Amniotic epithelial cell (primary cell): Measurements from ENCODE around the gene KSR1.
A peak's percentile ranks its signal among the peaks of the same experiment; 100 is the strongest.

Experiments used
- DNase-seq: peaks from one replicate; pipeline ENCODE4 v3.0.0-alpha.2; 2010; ENCODE audit warnings: low read depth

Gene KSR1

DNA sequence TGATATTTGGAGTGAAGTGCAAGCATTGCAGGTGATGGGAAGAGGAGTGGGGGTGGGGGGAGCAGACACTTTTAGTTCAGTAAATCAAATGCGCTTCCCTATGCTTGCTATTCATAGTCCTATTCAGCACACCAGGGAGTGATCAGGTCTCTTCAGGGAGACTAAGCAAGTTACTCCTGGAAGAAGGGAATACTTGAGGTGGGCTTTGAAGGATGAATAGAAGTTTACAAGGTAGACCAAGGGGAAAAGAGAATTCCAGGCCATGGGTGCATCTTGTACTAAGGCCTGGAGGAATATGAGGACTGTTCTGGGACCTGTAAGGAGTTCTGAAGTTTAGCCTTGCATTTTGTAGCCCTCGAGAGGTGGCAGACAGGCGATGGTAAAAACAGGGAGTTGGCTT is 134.6 kb downstream of the KSR1 start:
- DNase-seq = no peak

DNA sequence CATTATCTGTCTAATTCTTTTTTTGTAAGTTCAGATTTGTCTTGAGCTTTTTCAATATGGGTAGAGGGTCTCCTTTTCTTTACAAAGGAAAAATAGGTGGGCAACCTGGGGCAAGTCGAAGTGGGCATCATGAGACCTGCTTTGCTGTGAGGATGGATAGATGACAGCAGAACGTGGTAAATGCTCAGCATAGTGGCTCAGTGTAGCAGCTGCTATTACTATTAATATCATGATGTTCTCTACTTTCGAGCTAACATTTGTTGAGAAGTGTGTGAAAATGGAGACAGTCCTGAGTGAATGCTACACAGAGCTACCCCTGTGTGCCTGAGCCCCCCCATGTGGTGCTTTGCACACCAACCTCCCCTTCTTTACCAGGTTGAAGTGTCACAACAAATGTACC is 135.7 kb downstream of the KSR1 start:
- no peak for DNase-seq

DNA sequence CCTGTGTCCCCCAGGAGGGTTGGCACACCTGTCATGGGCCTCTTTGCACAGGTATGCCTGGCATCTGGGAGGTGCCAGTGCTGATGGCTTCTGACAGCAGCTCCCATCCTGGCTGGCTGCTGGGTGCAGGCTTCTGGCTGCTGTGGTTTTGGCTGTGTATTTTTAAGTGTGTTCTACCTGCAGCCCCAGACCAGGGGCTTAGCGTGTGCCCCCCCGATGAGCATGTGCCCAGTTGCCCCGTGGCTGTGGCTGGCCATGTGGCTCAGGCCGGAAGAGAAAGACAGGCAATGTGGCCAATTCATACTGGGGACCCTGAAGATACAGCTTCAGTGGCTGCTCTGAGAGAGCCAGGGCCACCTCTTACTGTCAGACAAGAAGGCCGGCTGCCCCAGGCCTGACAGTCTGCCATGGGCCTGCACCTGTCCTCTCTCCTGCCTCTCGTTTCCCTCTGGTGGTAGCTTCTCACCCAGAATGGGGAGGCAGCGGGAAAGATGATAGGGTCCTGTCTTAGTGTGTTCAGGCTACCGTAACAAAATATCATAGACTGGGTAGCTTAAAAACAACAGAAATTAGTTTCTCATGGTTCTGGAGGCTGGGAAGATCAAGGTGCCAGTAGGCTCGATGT is 137.1 kb downstream of the KSR1 start:
- no peak for DNase-seq

DNA sequence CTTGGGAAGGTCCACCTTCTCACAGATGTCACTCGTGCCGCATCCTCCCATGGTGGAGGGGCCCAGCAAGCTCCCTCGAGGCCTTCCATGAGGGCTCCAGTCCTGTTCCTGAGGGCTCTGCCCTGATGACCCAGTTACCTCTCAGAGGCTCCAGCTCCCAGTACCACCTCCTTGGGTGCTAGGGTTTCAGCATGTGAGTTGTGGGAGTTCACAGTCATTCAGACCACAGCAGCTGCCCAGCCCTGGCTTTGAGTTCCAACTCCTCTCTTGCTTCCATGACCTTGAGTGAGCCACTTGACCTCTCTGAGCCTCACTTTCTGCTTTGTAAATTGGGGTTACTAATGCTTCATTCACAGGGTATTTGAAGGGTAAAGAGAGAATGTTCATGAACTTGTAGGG is 137.6 kb downstream of the KSR1 start:
- no peak for DNase-seq

DNA sequence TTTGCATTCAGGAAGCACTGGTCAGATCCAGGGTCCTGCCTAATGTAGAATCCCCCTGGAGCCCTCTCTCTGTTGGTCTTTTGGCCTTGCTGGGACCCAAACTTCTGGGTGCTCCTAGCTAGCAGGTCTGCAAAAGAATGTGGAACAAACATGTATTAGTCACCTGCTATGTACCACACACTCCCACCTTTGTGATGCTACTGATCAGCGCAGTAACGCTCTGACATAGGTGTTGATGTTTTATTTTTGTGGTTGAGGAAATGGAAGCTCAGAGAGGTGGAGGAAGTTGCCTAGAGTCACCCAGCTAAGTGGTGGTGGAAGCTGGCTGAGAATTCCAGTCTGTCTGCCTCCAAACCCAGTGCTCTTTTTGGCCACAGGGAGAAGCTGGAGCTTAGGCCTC is 139.0 kb downstream of the KSR1 start:
- no peak for DNase-seq

DNA sequence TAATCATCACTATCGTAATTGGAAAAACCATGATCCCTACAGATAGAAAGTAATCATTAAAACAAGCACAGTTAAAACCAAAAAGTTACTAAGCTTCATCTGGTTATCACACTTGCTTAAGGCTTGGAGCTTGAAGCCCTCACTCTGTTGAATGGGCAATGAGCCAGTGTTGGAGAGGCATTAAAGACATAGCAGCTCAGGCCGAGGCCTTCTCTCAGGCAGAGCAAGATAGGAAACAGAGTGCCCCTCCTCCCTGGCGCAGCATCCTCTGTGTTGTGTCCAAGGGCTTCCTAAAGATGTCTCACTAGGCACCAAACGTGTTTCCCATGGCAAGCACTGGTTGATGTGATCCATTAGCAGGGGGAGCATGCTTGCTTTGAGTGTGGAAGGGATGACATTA is 139.8 kb downstream of the KSR1 start:
- peak; percentile 63 for DNase-seq

DNA sequence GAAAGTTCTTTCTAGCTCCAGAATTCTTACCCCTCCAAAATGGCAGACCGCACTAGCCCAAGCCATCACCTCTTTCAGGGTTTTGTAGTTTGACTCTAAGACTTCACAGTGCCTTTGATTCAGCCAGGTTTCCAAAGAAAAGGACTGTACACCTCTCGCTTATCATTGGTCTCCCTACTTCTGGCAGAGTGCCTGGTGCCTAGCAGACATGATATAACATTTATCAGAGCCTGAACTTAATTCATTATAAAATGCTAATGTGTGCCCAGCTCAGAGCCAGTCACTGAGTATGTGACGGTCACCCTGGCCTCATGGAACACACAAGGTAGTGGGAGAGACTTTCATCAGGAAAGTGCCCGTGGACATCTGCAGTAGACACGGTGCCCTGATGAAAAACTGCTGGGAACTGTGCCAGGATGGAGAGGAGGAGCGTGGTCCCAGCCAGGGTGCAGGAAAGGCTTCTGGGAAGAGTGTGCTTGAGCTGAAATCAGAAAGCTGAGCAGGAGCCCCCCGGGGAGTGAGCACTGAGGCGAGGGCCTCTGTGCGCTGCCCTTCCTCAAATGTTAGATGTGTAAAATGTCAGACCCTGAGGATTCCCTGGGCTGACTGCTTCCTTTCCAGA is 140.4 kb downstream of the KSR1 start:
- no peak for DNase-seq

DNA sequence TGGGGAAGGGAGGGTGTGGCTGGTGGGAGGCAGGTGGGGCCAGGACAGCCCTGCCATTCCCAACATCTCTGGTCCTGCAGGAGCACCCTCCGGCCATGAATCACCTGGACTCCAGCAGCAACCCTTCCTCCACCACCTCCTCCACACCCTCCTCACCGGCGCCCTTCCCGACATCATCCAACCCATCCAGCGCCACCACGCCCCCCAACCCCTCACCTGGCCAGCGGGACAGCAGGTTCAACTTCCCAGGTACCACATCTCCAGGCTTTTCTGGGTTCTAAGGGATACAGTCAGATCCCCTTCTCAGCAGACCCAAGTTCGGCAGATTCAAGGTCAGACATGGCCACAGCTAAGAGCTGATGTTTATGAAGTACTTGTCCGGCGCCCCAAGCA is 140.9 kb downstream of the KSR1 start:
- no peak for DNase-seq

DNA sequence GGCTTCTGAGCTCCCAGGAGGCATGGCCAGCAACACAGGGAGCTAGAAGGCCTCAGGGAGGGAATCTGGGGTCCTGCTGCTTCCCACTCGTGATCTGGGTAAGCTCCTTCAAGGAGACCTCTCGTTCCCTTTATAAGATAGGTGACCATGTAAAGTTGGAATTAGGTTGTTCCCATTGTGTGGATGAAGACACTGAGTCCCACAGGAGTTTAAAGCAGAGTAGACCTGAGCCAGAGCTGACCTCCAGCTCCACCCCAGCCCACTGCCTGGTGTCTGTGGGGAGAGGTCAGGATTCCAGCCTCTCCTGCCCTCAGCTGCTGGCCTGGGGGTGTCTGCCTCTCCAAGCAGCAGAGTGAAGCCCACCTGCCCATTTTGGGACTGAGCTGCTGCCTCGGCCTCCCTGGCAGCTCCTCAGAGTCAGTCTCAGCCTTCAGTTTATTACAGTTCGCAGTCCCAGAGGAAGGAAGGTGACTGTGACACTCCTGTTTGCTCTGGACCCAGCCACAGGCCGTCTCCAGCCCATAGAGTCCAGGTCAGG is 141.6 kb downstream of the KSR1 start:
- no peak for DNase-seq

DNA sequence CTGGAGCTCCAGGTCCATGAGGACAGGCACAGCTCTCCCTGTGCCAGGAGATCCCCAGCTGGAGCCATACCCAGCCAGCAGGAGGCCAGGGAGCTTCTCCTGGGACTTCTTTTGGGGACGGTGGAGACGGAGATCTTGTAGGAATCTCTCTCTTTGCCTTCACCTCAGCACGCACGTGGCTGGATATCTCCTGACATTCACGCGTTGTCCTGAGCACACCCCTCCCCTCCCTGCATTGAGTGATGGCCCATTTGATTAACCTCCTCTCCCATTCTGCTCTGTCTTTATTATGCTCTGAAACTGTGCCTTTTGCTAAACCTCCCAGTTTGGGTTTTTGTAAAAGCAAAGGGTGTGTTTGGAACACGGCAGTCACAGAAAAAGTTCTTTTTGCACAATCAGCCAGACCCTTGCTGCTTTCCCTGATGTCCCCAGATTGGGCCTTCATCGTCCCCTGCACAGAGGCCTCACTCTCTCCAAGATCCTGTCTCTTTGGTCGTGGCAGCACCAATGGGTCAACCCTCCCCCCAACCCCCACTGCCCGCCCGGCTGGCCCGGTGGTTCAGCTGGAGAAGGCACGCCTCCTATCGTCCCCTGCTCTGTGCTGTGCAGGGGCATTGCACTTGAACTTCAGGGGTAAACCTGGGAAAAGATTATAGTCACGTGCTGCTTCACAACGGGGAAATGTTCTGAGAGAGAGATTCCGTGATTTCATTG is 142.2 kb downstream of the KSR1 start:
- DNase-seq = no peak

DNA sequence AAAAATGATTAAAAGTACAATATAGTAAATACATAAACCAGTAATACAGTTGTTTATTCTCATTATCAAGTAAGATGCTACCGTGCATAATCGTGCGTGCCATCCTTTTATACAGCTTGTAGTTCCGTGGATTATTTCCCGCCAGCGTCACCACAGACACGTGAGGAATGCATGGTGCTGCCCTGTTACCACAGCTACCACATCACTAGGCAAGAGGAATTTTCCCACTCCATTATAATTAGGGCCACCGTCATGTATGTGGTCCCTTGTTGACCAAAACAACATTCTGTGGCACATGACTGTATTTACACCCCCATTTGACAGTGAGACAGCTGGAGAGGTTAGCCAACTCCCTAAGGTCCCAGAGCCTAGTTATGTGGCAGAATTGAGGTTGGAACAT is 144.2 kb downstream of the KSR1 start:
- no peak for DNase-seq

DNA sequence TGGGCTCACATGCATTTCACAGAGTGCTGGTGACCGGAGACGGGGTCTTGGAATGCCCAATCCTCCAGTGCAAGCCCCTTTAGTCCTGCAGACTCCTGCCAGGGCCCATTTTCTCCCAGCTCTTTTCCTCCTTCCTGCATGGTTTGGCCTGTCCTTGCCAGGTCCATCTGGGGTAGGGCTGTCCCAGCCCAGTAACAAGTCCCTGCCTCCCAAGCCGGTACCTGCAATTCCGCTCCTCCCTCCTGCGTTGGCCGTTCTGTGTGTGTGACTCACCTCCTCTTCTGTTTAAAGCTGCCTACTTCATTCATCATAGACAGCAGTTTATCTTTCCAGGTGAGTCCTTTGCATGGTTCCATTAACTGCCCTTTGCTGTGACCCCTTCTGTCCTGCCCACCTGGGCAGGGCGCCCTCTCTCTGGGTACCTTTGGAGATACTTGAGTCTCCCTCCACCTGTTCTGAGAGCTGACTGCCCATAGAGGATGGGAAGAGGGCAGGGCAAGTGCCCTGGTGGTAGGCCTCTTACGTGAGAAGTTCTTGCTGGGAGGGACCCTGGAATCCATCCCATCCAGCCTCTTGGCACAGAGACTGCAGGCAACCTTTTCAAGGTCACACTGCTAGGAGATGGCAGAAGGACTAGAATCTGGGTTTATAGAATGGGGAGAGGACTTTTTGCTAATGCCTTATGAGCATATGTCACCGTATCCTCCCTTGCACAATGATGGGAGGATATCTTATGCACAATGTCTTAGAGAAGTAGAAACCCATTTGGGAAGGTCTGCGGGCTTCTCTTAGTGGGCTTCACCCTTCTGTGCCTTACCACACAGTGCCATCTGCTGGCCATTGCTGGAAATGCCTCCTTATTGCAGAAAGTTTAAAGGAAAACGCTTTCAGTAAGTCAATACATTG is 145.1 kb downstream of the KSR1 start:
- DNase-seq = peak; percentile 80

DNA sequence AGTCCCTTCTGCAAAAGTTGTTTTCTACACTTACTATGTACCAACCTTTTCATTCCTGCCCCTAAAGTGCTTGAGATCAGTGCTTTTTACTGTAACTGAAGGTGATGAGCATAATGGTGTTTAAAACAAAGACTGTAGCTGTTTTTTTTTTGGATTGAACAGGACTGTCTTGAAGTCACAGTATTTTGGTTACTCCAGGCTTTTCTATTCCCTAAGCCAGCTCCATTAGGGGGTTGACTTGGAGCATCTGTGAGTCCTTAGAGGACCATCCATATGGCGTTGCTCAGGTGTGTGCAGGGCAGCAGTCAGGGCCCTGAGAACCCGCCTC is 145.7 kb downstream of the KSR1 start:
- DNase-seq = no peak

DNA sequence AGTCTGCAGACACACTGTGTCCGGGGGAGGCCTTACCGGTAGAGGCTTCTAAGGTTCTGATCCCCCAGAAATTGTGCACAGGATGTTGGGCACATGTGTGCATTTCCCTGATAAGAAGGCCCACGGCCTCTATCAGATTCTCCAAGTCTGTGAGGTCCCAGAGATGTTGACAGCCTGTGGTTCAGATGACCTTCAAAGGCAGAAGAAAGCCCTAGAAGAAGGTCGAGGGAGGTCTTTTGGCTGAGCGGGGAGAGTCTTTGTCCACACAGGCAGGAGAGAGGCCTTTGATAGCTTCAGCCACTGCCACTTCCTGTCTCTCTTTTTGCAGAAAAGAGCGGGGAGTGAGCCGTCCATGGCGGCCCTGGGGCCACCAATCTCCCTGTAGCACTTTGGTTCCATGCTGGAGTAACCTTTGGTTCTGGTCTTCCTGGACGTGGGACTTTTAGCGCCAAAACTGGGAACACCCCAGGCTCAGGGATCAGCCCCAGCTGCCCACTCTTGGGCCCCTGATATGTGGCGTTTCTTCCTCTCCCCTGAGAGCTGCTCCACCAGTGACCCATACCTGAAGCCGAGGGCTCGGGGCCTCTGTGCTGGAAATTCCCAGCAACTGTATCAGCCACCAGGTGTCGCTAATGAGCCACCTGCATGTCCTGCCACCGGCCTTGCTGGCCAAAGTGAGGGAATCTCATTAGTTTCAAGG is 146.6 kb downstream of the KSR1 start:
- peak; percentile 49 for DNase-seq

DNA sequence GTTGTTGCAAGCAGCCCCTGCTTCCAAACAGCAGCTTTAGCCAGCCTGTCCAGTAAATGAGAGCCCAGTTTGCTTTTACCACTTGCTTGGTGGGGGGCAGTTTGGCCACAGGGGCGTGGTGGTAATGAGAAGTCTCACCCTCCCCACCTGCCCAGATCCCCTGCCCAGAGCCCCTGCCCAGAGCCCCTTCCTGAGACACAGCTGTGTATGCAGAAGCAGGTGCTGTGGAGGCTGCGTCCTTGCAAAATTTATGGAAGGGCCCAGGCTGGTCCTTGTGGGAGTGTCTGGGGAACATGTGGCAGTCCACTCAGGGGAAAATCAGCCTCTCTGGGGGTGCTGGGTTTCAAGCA is 147.1 kb downstream of the KSR1 start:
- no peak for DNase-seq

DNA sequence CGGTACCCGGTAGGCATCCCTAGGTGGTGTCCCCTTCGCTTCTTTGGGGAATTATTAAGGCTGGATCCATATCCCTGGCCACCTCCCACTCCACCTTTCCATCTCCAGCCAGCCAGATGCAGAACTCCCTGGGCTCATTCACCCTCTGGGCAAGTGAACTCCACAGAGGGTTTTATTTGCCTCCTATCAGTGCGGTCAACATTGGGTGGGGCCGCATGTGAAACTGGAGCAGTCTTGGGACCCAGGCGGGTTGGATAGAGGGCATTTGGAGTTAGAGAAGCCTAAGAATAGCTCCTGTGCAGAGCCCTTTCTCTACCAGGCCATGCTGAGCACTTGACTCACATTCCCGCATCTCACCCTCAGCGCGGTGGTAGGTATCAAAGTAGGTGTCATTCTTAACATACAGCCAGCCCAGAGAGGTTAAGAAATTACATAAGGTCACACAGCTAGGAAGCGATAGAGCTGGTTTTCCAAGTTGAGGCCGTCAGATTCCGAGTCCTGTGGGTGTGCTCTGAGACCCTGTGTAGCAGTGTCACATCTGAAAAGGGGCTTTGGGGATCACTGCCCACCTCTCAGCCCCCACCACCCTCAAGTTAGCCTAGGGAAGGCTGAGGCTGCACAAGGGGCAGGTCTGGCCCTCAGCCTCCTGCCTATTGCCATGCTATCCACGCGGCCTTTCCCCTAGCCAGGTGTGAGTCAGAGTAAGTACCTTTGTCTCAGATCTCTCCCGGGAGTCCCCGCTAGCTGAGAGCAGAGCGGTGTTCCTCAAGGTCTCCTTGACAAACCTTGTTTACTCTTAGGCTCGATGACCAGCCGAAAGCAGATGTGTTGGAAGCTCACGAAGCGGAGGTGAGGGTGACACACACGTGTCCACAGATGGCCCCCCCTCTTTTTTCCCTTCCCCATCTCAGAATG is 147.9 kb downstream of the KSR1 start:
- no peak for DNase-seq

DNA sequence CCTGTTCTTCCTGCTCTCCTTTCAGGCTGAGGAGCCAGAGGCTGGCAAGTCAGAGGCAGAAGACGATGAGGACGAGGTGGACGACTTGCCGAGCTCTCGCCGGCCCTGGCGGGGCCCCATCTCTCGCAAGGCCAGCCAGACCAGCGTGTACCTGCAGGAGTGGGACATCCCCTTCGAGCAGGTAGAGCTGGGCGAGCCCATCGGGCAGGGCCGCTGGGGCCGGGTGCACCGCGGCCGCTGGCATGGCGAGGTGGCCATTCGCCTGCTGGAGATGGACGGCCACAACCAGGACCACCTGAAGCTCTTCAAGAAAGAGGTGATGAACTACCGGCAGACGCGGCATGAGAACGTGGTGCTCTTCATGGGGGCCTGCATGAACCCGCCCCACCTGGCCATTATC is 149.2 kb downstream of the KSR1 start:
- DNase-seq = no peak

DNA sequence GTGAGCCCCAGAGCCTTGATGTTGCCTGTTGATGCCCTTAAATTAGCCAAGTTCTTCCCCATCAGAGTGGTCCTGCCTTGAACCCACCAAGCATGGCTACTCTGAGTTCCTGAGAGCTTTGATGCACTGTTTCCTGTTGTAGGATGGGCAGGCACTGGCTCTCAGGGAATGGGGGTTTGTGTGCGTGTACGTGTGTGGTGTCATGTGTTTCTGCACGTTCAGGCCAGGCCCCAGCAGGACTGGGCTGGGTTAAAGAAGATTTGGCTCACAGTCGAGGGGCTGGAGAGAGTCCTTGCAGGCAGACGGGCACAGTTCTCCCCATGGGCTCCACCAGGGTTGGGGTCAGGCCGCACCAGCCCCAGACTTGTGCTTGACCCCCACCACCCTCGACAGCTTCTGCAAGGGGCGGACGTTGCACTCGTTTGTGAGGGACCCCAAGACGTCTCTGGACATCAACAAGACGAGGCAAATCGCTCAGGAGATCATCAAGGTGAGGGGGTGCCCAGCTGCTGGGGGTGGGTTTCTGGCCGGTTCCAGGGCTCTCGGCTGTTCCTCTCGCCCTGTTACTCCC is 151.4 kb downstream of the KSR1 start:
- no peak for DNase-seq

DNA sequence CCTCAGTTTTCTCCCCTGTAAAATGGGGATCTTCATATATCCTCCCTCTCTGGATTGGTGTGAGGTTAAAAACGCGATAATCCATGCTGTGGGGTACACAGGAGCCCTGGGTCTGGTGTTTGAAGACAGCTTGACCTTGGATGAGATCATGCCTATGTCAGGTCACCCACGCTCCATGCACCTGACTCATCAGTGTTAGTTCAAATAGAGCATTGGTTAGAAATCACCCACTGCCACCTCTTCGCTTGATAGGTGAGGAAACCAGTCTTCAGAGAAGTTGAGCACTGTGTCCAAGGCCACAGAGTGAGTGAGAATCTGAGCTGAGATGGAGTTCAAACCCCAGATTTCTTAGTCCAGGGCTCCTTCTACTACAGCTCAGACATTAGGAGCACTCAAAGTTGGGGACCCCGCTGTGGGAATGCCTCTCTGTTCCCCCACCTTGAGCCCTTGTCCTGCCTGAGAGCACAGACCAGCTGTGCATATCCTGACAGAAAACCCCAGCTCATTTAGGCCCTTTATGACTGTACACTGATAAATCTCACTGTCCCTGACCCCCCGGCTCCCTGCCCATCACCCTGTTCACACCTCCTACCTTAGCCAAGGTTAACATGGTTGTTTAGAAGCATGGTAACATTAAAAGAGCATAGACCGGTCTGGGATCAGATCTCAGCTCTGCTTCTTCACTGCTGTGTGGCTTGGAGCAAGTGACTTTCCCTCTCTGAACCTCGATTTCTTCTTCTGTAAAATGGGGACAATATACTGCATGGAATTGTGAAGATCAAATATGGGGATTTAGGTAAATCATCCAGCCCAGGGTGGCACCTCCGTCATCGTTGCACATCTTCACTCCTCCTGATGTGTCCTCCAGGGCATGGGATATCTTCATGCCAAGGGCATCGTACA is 152.3 kb downstream of the KSR1 start:
- peak; percentile 47 for DNase-seq
